ENCODE measurements around the gene USP31.
"Not testable (repeated sequence)": the region's sequence is repeated elsewhere in the genome, so short reads cannot be mapped to it uniquely, and the experiment has no call there.

Gene USP31

DNA sequence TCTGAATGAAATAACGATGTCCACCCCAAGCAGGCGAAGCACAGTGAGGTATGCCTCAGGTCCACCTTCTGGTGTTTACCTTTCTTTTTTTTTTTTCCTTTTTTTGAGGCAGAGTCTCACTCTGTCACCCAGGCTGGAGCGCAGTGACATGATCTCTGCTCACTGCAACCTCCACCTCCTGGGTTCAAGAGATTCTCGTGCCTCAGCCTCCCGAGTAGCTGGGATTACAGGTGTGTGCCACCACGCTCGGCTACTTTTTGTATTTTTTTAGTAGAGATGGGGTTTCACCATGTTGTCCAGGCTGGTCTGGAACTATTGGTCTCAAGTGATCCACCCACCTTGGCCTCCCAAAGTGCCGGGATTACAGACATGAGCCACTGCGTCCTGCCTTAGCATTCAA lies 4.9 kb downstream of the USP31 start:
- not testable (repeated sequence) for H3K27ac ChIP-seq (ENCODE audit: low read length); H3K9me3 ChIP-seq (ENCODE audit: control insufficient read depth, low read depth, low read length); H3K27me3 ChIP-seq (ENCODE audit: control insufficient read depth, insufficient read depth, low read length); H3K9ac ChIP-seq (ENCODE audit: low read length); H3K36me3 ChIP-seq (ENCODE audit: control insufficient read depth, low read depth, low read length); H3K4me3 ChIP-seq (ENCODE audit: low read length)
- peaks cover 23% of the 10 kb centered on the region for H3K4me1 ChIP-seq (ENCODE audit: control insufficient read depth, low read depth, low read length)

DNA sequence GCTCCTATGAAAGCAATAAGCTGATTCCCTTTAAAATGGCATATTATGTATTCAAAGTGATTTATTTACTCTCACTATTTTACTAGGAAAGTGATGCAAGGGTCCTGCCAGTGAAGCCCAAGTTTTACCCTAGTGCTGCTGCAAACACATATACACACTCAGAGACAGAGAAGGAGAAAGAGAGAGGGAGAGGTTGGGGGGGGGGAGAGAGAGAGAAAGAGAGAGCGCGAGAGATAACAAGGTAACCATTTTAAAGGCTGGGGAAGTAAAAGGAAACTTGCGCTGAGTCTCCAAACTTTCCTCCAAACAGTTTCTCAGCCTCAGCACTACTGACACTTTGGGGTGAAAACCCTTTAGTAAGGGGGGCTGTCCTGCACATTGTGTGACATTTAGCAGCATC lies 5.9 kb downstream of the USP31 start:
- peaks cover 23% of the 10 kb centered on the region for H3K4me1 ChIP-seq (ENCODE audit: control insufficient read depth, low read depth, low read length)
- H3K9ac ChIP-seq (ENCODE audit: low read length), result no peak overlapping the region
- no peak overlapping the region for H3K4me3 ChIP-seq (ENCODE audit: low read length)
- H3K36me3 ChIP-seq (ENCODE audit: control insufficient read depth, low read depth, low read length), result no peaks in the 10 kb centered on the region
- H3K27me3 ChIP-seq (ENCODE audit: control insufficient read depth, insufficient read depth, low read length), result peaks cover 4% of the 10 kb centered on the region
- no peaks in the 10 kb centered on the region for H3K9me3 ChIP-seq (ENCODE audit: control insufficient read depth, low read depth, low read length)
- H3K27ac ChIP-seq (ENCODE audit: low read length), result no peak overlapping the region

DNA sequence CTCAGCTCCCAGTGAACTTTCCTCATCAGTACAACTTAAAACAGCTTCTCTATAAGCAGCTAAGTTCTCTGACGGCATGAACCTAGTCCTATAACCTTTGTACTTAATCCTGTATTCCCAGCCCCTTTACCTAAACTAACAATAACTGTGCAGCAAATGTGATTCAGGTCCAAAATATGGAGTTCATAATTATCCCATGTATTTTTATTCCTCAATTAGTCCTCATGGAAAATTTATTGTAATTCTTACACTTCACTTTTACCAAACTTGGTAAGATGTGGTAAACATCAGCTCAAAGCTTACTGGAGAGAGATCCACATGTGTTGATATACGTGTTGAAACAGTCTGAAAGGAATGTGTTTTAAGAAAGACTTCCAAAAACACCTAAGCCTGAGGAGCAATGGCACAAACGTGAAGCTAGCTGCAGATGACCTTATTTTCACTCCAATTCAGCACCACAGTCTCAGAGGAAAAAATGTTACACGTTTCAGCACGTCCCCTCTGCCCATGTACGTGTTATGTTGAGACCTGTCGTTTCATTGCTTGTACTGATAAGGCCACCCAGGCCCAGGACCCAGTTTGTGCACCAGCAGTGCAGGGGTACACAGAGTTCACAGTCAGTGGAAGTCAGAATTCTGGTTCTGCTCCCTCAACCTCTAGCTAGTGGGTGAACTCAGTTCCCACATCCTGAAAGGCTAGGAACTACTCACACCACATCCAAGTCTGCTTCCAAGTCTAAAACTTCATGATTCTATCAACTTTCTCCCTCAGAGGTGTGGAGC lies 7.1 kb downstream of the USP31 start:
- Histone ChIP-seq H3K9ac (ENCODE audit: low read length) (no peak overlapping the region), H3K9me3 (ENCODE audit: control insufficient read depth, low read depth, low read length) (no peaks in the 10 kb centered on the region), H3K27me3 (ENCODE audit: control insufficient read depth, insufficient read depth, low read length) (no peaks in the 10 kb centered on the region), H3K27ac (ENCODE audit: low read length) (no peak overlapping the region), H3K4me1 (ENCODE audit: control insufficient read depth, low read depth, low read length) (peaks cover 20% of the 10 kb centered on the region), H3K36me3 (ENCODE audit: control insufficient read depth, low read depth, low read length) (no peaks in the 10 kb centered on the region), H3K4me3 (ENCODE audit: low read length) (no peak overlapping the region)

DNA sequence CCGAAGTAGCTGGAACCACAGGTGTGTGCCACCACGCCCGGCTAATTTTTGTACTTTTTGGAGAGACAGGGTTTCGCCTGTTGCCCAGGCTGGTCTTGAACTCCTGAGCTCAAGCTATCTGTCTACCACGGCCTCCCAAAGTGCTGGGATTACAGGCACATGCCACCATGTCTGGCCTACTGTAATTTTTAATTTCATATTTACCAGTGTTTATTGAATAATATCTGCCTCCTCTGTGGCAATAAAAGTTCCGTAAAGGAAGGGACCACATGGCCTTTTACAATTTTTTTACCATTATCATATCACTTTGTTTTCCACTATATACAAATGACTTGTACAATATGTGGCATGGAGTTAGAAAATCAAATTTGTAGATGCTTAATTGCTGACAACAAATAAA lies 7.8 kb downstream of the USP31 start:
- no peaks in the 10 kb centered on the region for H3K27me3 ChIP-seq (ENCODE audit: control insufficient read depth, insufficient read depth, low read length)
- H3K27ac ChIP-seq (ENCODE audit: low read length), result no peak overlapping the region
- no peaks in the 10 kb centered on the region for H3K9me3 ChIP-seq (ENCODE audit: control insufficient read depth, low read depth, low read length)
- H3K9ac ChIP-seq (ENCODE audit: low read length), result no peak overlapping the region
- no peak overlapping the region for H3K4me3 ChIP-seq (ENCODE audit: low read length)
- H3K36me3 ChIP-seq (ENCODE audit: control insufficient read depth, low read depth, low read length), result no peaks in the 10 kb centered on the region
- H3K4me1 ChIP-seq (ENCODE audit: control insufficient read depth, low read depth, low read length), result peaks cover 15% of the 10 kb centered on the region

DNA sequence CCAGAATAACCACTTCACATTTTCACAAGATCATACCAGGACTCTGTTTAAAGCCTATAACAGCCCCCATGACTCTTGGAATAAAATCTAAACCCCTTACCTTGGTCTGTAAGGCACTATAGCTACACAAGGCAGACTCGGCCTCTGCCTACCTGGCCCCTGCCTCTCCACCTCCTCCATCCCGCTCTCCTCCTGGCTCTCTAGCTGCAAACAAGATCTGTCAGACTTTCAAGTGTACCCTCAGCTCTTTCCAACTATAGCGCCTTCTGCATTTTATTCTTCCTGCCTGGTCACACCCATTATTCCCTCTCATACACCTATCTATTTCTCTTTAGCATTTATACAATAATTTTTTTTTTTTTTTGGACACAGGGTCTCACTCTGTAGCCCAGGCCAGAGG lies 8.2 kb downstream of the USP31 start:
- Histone ChIP-seq H3K9ac (ENCODE audit: low read length) (no peak overlapping the region), H3K27me3 (ENCODE audit: control insufficient read depth, insufficient read depth, low read length) (no peaks in the 10 kb centered on the region), H3K9me3 (ENCODE audit: control insufficient read depth, low read depth, low read length) (no peaks in the 10 kb centered on the region), H3K4me1 (ENCODE audit: control insufficient read depth, low read depth, low read length) (peaks cover 14% of the 10 kb centered on the region), H3K36me3 (ENCODE audit: control insufficient read depth, low read depth, low read length) (no peaks in the 10 kb centered on the region), H3K27ac (ENCODE audit: low read length) (no peak overlapping the region), H3K4me3 (ENCODE audit: low read length) (no peak overlapping the region)

DNA sequence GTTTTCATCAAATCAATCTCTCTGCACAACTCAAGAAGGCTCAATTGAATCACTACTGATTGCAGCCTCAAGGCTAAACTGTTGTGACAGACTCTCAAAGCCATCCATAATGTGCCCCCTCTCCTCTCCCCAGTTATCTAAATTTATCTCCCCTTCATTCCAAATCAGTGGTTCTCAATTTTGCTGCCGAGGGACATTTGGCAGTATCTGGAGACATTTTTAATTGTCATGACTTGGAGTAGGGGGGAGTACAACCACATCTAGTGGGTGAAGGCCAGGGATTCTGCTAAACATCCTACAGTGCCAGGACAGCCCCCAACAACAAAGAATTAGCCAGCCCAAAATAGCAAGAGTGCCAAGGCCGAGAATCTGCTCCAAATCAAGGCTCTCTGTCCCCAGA lies 9.1 kb downstream of the USP31 start:
- Histone ChIP-seq H3K27me3 (ENCODE audit: control insufficient read depth, insufficient read depth, low read length) (no peaks in the 10 kb centered on the region), H3K4me3 (ENCODE audit: low read length) (no peak overlapping the region), H3K27ac (ENCODE audit: low read length) (no peak overlapping the region), H3K9me3 (ENCODE audit: control insufficient read depth, low read depth, low read length) (no peaks in the 10 kb centered on the region), H3K36me3 (ENCODE audit: control insufficient read depth, low read depth, low read length) (no peaks in the 10 kb centered on the region), H3K9ac (ENCODE audit: low read length) (no peak overlapping the region), H3K4me1 (ENCODE audit: control insufficient read depth, low read depth, low read length) (peaks cover 5% of the 10 kb centered on the region)

DNA sequence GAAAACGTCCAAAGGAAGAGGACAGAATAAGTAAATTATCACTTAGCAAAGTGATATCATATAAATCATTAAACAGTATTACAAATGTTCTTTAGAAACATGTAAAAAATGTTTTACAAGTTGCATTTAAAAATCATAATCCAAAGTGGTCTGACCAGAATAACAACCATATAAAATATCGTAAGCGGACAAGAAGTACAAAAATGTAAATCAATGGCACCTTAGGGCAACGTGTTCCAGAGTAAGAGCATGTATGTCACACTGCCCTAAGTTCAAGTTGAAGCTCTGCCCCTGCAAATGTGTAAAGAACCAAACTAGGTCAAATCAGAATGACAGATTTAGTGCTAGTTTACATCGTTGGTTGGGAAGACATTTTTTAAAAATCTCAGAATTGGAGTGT lies 11.4 kb downstream of the USP31 start:
- no peak overlapping the region for H3K4me3 ChIP-seq (ENCODE audit: low read length)
- H3K9me3 ChIP-seq (ENCODE audit: control insufficient read depth, low read depth, low read length), result no peaks in the 10 kb centered on the region
- H3K27ac ChIP-seq (ENCODE audit: low read length), result no peak overlapping the region
- no peak overlapping the region for H3K9ac ChIP-seq (ENCODE audit: low read length)
- no peaks in the 10 kb centered on the region for H3K36me3 ChIP-seq (ENCODE audit: control insufficient read depth, low read depth, low read length)
- H3K4me1 ChIP-seq (ENCODE audit: control insufficient read depth, low read depth, low read length), result peaks cover 10% of the 10 kb centered on the region
- no peaks in the 10 kb centered on the region for H3K27me3 ChIP-seq (ENCODE audit: control insufficient read depth, insufficient read depth, low read length)

DNA sequence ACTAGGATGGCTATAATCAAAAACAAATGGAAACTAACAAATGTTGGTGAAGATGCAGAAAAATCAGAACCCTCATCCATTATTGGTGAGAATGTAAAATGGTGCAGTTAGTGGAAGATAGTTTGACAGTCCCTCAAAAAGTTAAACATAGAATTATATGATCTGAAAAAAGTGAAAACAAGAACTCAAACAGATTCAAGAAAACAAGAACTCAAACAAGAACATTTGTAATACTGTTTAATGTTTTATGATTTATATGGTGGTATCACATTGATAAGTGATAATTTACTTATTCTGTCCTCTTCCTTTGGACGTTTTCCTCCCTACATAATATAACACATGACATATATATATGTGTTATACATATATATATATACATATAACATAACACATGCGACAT lies 12.0 kb downstream of the USP31 start:
- Histone ChIP-seq H3K9me3 (ENCODE audit: control insufficient read depth, low read depth, low read length) (no peaks in the 10 kb centered on the region), H3K4me3 (ENCODE audit: low read length) (no peak overlapping the region), H3K27ac (ENCODE audit: low read length) (no peak overlapping the region), H3K9ac (ENCODE audit: low read length) (no peak overlapping the region), H3K4me1 (ENCODE audit: control insufficient read depth, low read depth, low read length) (peaks cover 10% of the 10 kb centered on the region), H3K36me3 (ENCODE audit: control insufficient read depth, low read depth, low read length) (no peaks in the 10 kb centered on the region), H3K27me3 (ENCODE audit: control insufficient read depth, insufficient read depth, low read length) (no peaks in the 10 kb centered on the region)

DNA sequence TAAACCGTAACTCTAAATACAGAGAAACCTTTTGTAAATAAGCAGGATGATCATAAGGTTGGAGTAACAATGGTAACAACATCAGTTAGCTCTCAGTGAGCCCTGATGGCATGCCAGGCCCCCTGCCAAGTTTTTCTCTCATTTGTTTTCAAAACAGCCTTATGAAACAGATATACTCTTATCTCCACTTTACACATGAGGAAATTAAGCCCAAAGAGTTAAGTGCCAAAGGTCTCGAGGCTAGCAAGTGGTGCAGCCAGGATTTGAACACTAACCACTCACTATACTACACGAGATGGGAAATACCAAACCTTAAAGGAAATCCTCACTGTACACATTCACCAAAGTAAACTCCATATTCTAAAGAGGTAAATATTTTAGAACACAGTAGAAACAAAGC lies 15.0 kb downstream of the USP31 start:
- no peak overlapping the region for H3K9ac ChIP-seq (ENCODE audit: low read length)
- no peaks in the 10 kb centered on the region for H3K36me3 ChIP-seq (ENCODE audit: control insufficient read depth, low read depth, low read length)
- H3K4me1 ChIP-seq (ENCODE audit: control insufficient read depth, low read depth, low read length), result peaks cover 13% of the 10 kb centered on the region
- H3K27me3 ChIP-seq (ENCODE audit: control insufficient read depth, insufficient read depth, low read length), result no peaks in the 10 kb centered on the region
- H3K9me3 ChIP-seq (ENCODE audit: control insufficient read depth, low read depth, low read length), result no peaks in the 10 kb centered on the region
- no peak overlapping the region for H3K4me3 ChIP-seq (ENCODE audit: low read length)
- H3K27ac ChIP-seq (ENCODE audit: low read length), result no peak overlapping the region

DNA sequence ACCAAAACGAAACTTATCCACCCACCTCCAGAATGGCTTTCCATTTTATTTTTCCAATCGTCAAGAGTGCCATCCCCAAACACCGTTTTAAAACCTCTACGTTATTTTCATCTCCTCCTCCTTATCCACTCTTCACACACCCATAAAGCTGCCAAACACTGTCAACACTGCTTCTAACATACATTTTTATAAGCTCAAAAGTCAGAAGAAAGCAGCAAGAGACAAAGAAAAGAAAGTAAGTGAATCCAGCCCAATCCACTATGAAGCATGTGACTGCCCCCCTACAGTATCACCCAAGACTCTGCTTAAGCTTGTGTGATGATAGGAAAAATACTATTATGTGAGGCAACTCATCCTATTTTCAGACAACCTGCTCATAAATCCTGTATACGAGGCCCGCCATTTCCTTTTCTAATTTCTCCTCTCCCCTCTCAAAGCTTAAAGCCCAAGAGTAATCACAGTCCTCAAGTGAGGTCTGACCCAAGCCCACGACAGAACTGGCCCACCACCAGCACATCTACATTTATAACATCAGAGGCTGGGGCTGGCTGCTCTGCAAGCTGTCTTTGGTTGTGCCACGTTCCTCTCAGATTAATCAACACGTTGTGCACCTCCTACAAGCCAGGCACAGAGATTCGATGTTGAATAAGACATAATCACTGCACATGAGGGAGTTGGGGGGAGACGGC lies 16.3 kb downstream of the USP31 start:
- H3K27ac ChIP-seq (ENCODE audit: low read length), result no peak overlapping the region
- H3K9ac ChIP-seq (ENCODE audit: low read length), result no peak overlapping the region
- peaks cover 13% of the 10 kb centered on the region for H3K4me1 ChIP-seq (ENCODE audit: control insufficient read depth, low read depth, low read length)
- no peaks in the 10 kb centered on the region for H3K36me3 ChIP-seq (ENCODE audit: control insufficient read depth, low read depth, low read length)
- H3K27me3 ChIP-seq (ENCODE audit: control insufficient read depth, insufficient read depth, low read length), result no peaks in the 10 kb centered on the region
- no peak overlapping the region for H3K4me3 ChIP-seq (ENCODE audit: low read length)
- no peaks in the 10 kb centered on the region for H3K9me3 ChIP-seq (ENCODE audit: control insufficient read depth, low read depth, low read length)

DNA sequence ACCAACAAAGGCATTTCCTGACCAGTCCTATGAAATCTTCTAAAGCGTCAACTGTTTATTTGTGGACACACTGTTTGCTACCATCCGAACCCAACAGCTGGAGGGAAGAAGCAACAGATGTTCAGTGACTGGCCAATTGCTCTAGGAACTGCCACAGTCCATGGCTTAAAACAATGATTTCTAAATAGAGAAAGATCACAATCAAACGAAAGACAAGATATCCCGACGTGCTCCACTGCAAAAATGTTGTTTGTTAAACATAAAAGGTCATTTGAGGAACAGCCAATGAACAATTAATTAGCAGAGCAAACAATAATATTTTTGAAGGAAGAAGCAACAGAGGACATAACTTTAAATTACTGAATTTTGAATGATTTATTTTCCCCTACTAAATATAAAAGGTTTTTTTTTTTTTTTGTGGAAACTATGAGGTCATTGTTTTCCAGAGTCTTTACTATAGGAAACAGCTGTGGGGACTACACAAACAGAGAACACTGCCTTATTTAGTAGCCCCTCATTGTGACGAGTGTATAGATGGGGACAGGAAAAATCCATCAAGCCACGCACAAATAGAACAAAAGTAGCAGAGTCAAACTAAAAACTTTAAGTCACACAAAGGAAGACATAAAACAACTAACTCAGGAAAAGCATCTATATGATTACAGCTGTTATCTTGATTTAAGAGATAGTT lies 17.2 kb downstream of the USP31 start:
- H3K27ac ChIP-seq (ENCODE audit: low read length), result no peak overlapping the region
- H3K9ac ChIP-seq (ENCODE audit: low read length), result no peak overlapping the region
- no peak overlapping the region for H3K4me3 ChIP-seq (ENCODE audit: low read length)

More for the DNA sequence above, 17.2 kb downstream of the USP31 start:
- no peaks in the 10 kb centered on the region for H3K27me3 ChIP-seq (ENCODE audit: control insufficient read depth, insufficient read depth, low read length)
- H3K4me1 ChIP-seq (ENCODE audit: control insufficient read depth, low read depth, low read length), result peaks cover 13% of the 10 kb centered on the region
- H3K9me3 ChIP-seq (ENCODE audit: control insufficient read depth, low read depth, low read length), result no peaks in the 10 kb centered on the region
- no peaks in the 10 kb centered on the region for H3K36me3 ChIP-seq (ENCODE audit: control insufficient read depth, low read depth, low read length)
